SK-MEL-5 (cell line): Measurements from ENCODE around the gene EFCAB14. TPM values are rescaled to one million over a fixed set of nuclear protein-coding genes. Genes with fewer than 3 reads are reported as not detected.
"Not testable (repeated sequence)": the region's sequence is repeated elsewhere in the genome, so short reads cannot be mapped to it uniquely, and the experiment has no call there.

Experiments used
- DNase-seq: peaks from one replicate; pipeline ENCODE4 v3.0.0-alpha.2; 2016; ENCODE audit warnings: low read depth, low spot score
- in situ Hi-C: cut with HindIII; loops from 2 replicates; pipeline ENCODE4 v1.10.0; 2016; ENCODE audit warnings: low sequenced_read_pairs, high pct_unique_total_duplicates, low pct_unique_long_range_greater_than_20kb
- total RNA-seq: library from RNA; depleted of rRNA; stranded (reverse); fragments of >200 nt; shearing (Covaris generic); gene quantifications from 2 replicates; pipeline ENCODE4 v1.2.3, GENCODE V29; 2014

EFCAB14 gene
- total RNA-seq, 1 experiment from 2014 or later: 60.9 TPM

DNA sequence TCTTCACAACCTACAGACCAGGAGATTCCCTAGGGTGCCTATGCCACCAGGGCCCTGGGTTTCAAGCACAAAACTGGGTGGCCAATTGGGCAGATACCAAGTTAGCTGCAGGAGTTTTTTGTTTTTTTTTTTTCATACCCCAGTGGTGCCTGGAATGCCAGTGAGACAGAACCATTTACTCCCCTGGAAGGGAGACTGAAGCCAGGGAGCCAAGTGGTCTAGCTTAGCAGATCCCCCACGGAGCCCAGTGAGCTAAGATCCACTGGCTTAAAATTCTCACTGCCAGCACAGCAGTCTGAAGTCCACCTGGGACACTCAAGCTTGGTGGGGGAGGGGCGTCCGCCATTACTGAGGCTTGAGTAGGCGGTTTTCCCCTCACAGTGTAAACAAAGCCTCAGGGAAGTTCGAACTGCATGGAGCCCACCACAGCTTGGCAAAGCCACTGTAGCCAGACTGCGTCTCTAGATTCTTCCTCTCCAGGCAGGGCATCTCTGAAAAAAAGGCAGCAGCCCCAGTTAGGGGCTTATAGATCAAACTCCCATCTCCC, 9.5 kb upstream of the EFCAB14 start:
- in situ Hi-C loops: not testable (repeated sequence)

GRCh38 chr1:46725736-46726108, 6.8 kb upstream of the EFCAB14 start:
- in situ Hi-C loops: no loop called here
- DNase-seq: no peak

More for the DNA sequence above, 9.5 kb upstream of the EFCAB14 start:
- not testable (repeated sequence) for DNase-seq

GRCh38 chr1:46724991-46725735, 6.2 kb upstream of the EFCAB14 start:
- peak; percentile 81 for DNase-seq
- in situ Hi-C loops: no loop called here

- in situ Hi-C loops: no loop called here
- DNase-seq: no peak
Measured at GRCh38 chr1:46723901-46724300, 5.0 kb upstream of the EFCAB14 start.

DNA sequence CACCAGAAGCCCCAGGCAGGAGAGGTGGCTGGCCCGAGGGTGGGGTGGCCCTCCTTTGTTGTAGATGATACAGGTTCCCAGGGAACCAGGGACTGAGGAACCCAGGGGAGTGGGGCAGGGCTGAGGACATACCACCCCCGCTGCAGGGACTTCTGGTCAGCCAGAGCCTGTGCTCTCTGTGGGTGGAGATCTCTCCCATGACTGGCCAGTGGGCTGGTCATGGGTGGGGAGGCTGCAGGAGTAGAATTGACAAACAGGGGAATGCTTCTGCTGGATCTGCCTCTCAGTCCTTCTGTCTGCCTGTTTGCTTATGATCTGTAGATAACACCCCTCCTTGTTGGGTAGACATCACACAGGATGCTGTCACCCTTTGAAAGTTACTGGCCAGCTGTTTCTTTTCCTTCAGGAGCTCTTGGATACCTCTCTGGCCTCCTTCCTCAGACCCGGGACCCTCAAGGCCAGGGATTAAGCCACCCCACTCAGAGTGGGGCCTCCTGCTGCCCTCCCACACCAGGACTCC, 2.8 kb upstream of the EFCAB14 start:
- in situ Hi-C loops: no loop called here
- DNase-seq: no peak

DNA sequence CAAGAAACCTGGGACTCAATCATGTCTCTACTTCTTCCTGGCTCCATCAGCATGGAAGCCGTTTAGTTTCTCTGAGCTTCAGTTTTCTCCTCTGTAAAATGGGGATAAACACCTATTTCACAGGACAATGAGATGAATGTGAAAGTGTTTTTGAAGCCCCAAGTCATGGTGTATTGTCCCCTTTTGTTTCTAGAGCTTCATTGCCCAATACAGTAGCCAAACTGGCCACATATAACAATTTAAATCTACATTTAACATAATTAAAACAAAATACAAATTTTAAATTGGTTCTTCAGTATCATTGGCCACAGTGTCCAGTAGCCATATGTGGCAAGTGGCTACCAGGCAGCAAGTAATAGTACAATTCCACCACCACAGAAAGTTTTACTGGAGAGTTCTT, 2.3 kb upstream of the EFCAB14 start:
- DNase-seq: no peak
- in situ Hi-C loops: no loop called here

DNA sequence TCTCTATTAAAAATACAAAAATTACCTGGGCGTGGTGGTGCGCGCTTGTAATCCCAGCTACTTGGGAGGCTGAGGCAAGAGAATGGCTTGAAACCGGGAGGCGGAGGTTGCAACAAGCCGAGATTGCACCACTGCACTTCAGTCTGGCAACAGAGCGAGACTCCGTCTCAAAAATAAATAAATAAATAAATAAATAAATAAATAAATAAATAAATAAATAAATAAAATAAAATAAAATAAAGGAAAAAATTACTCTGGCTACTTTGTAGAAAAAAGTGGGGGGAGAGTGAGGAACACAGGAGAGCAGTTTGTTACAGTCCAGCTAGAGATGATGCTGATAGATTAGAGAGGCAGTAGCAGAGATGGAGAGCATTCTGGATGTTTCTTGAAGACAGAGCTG, 1.4 kb upstream of the EFCAB14 start:
- in situ Hi-C loops, DNase-seq: not testable (repeated sequence)

GRCh38 chr1:46719689-46720088, 775 bp upstream of the EFCAB14 start:
- in situ Hi-C loops: no loop called here
- DNase-seq: no peak

- no peak for DNase-seq
- in situ Hi-C loops: no loop called here
Measured at GRCh38 chr1:46718340-46718726, 581 bp downstream of the EFCAB14 start.

- DNase-seq: no peak
- in situ Hi-C loops: no loop called here
Measured at GRCh38 chr1:46717654-46718053, 1.3 kb downstream of the EFCAB14 start.

DNA sequence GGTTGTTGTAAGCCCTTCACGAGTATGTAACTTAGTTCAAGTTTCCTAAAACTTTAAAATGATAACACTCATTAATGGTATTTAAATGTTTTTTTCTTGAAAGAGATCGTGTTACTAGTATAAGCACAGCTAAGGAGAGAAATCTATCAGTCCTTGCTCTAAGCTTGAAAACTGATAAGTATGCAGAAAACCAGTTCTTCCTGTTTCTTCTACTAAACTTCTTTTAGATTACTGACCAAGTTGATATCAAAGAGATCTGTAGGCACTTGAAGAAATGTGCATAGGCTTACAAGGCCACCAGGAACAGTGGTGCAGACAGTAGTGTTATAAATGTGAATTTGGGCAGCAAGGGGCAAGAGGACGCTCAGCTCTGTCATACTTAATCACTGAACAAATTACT, 3.9 kb downstream of the EFCAB14 start:
- in situ Hi-C loops: no loop called here
- DNase-seq: no peak

DNA sequence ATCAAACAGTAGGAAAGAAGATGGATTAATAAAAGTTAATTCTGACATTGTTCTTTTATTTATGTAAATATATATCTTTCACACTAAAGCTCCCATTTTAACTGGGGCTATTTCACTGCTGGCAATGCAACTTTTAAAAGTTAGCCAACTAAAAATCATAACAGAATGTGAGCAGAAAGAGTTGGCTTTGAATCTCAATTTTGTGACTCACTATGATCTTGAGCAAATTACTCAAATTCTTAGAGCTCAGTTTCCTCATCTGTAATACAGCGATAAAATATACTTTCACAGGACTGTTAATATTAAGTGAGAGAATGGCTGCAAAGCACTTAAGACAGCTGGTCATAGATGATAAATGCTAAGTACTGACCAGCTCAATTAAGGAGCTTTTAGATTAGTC, 10.8 kb downstream of the EFCAB14 start:
- no peak for DNase-seq
- in situ Hi-C loops: no loop called here

- no peak for DNase-seq
- in situ Hi-C loops: no loop called here
Measured at GRCh38 chr1:46705408-46705807, 13.5 kb downstream of the EFCAB14 start.

- in situ Hi-C loops: no loop called here
- DNase-seq: no peak
Measured at GRCh38 chr1:46703927-46704641, 14.8 kb downstream of the EFCAB14 start.

- no peak for DNase-seq
- in situ Hi-C loops: no loop called here
Measured at GRCh38 chr1:46699666-46700065, 19.2 kb downstream of the EFCAB14 start.

DNA sequence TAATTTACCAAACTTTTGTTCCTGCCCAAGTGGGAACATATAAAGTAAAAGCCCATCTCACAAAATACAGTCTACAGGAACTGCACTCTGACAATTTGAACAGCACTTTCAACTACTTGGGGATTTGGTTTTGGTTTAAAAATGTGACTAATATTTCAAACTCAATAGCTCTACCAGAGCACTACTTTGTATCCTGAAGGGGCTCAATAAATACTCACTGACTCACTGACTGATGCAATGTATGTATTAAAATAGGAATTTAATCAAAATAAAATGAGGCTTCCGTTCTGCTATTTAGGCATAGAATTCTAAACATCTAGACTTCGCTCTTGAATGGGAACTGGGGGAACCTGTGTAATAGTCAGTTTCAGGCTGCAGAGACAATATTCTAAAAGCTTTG, 21.9 kb downstream of the EFCAB14 start:
- in situ Hi-C loops: no loop called here
- DNase-seq: no peak

DNA sequence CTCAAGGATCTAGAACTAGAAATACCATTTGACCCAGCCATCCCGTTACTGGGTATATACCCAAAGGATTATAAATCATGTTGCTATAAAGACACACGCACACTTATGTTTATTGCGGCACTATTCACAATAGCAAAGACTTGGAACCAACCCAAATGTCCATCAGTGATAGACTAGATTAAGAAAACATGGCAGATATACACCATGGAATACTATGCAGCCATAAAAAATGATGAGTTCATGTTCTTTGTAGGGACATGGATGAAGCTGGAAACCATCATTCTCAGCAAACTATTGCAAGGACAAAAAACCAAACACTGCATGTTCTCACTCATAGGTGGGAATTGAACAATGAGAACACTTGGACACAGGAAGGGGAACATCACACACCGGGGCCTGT, 24.2 kb downstream of the EFCAB14 start:
- DNase-seq, in situ Hi-C loops: not testable (repeated sequence)

DNA sequence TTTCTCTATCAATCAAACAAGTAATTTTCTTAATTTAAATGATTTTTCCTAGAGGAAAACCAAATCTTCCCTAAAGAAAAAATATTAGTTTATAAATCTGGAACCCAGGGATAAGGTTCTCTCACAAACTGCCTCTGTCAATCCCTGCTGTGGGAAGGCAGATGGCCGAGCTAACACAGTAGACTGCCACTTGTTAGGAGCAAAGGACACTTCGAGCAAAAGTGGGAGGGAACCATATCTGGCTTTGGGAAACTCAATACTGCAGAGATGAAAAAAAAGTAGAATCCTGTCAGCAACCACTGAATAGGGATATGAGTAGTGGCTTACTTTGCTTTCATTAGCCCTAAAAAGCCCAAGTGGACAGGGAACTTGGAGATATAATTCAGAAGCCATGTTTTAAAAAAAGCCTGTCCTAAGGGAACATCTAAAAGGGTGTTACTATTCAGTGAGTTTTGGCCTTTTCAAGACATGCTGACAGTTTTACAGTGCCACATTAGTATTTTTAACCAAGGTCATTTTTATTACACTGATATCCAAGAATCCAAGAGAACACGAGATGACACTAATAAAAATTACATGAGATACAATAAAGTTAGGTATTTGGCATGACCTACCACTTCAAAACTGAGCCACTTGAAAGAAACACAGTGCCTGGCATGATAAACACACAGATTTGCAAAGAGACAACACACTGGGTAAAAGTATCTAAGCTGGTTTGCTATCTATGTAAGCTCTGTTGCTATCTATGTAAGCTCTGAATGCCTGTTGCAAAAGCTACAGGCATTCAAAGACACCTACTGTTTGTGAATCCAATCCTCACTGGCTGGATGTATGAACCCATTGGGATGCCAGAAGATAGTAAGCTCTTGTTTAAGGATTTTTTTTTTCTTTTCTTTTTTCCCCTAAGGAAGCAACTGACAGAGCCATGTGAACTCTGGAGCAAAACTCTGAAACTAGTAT, 25.8 kb downstream of the EFCAB14 start:
- in situ Hi-C loops: no loop called here

More for the DNA sequence above, 25.8 kb downstream of the EFCAB14 start:
- DNase-seq: peak; percentile 93
